Immature natural killer cell (primary cell): ENCODE results near the gene STK32B. TPM values are rescaled to one million over a fixed set of nuclear protein-coding genes. Genes with fewer than 3 reads are reported as not detected.

Experiments used
- DNase-seq, 3 donors: peaks; one replicate each; pipeline ENCODE4 v3.0.0; 2022; ENCODE audit warnings: mixed read lengths in 1 of 3
- H3K27ac Mint-ChIP-seq, 6 donors: one replicate each; pipeline ENCODE4 v1.8.0; 2020; ENCODE audit warnings: mixed read lengths in 6 of 6, mild to moderate bottlenecking in 5 of 6, inconsistent platforms in 4 of 6, moderate library complexity in 3 of 6
- H3K27me3 Mint-ChIP-seq, 3 donors: one replicate each; pipeline ENCODE4 v1.8.0; 2020 to 2021; ENCODE audit warnings: low read depth in 3 of 3, mild to moderate bottlenecking in 3 of 3, mixed read lengths in 3 of 3, moderate library complexity in 3 of 3, inconsistent platforms in 1 of 3
- H3K36me3 Mint-ChIP-seq, 3 donors: one replicate each; pipeline ENCODE4 v1.8.0; 2020; ENCODE audit warnings: mixed read lengths in 3 of 3, inconsistent platforms in 2 of 3, mild to moderate bottlenecking in 2 of 3
- H3K4me1 Mint-ChIP-seq, 2 donors: one replicate each; pipeline ENCODE4 v1.8.0; 2020; ENCODE audit warnings: inconsistent platforms in 2 of 2, mild to moderate bottlenecking in 2 of 2, mixed read lengths in 2 of 2, moderate library complexity in 1 of 2
- H3K4me3 Mint-ChIP-seq, 5 donors: one replicate each; pipeline ENCODE4 v1.8.0; 2020; ENCODE audit warnings: mild to moderate bottlenecking in 5 of 5, mixed read lengths in 5 of 5, inconsistent platforms in 3 of 5, moderate library complexity in 3 of 5
- H3K9me3 Mint-ChIP-seq, 6 donors: one replicate each; pipeline ENCODE4 v1.8.0; 2020; ENCODE audit warnings: mild to moderate bottlenecking in 6 of 6, mixed read lengths in 6 of 6, inconsistent platforms in 4 of 6, moderate library complexity in 3 of 6
- polyA plus RNA-seq, 3 donors: library from polyadenylated mRNA; unstranded; fragments of 300-500 nt; fragmentation: Illumina TruSeq; gene quantifications; one replicate each; pipeline ENCODE4 v1.2.3, GENCODE V29; 2021

STK32B gene
- polyA plus RNA-seq, 3 donors from 2014 or later = not detected

DNA sequence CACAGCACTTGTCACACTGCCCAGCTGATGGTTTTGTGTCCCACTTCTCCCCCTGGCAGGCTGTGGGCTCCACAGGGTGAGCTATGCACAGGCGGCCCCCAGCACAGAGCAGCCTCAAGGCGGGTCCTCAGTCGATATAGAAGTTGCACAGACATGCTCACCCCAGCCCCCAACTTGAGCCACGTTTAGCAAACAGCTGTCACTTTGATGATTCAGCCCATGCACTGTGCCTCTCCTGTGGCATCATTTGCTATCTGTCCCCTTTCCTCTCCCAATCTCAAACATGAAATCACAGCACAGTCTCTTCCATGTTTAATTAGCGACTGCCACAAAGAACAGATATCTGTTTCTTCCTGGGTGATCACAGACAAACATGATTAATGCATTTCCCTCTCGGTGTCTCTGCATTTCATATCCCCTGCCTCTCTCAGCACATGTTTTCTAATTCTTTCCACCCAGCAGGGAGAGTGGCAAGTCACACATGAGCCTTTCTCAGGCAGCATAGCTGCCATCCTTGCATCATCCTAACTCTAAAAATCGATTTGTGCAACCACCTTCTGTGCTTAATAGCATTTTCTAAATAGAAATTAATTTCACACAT lies 452.2 kb downstream of the STK32B start:
- peaks cover 0 to 2% (median 0%) of the 10 kb centered on the region in 6 donors for H3K9me3 Mint-ChIP-seq
- H3K27ac Mint-ChIP-seq = no peak overlapping the region
- H3K4me3 Mint-ChIP-seq = no peak overlapping the region
- peaks cover 0 to 2% (median 0%) of the 10 kb centered on the region in 3 donors for H3K27me3 Mint-ChIP-seq
- DNase-seq = no peak
- no peaks in the 10 kb centered on the region for H3K4me1 Mint-ChIP-seq
- H3K36me3 Mint-ChIP-seq = no peaks in the 10 kb centered on the region

- H3K4me1 Mint-ChIP-seq = no peaks in the 10 kb centered on the region
- DNase-seq = no peak
- peaks cover 0 to 2% (median 0%) of the 10 kb centered on the region in 3 donors for H3K27me3 Mint-ChIP-seq
- H3K36me3 Mint-ChIP-seq = no peaks in the 10 kb centered on the region
- H3K4me3 Mint-ChIP-seq = no peak overlapping the region
- peaks cover 0 to under 1% (median 0%) of the 10 kb centered on the region in 6 donors for H3K9me3 Mint-ChIP-seq
- H3K27ac Mint-ChIP-seq = no peak overlapping the region
Measured at GRCh38 chr4:5504486-5504885, 453.2 kb downstream of the STK32B start.

DNA sequence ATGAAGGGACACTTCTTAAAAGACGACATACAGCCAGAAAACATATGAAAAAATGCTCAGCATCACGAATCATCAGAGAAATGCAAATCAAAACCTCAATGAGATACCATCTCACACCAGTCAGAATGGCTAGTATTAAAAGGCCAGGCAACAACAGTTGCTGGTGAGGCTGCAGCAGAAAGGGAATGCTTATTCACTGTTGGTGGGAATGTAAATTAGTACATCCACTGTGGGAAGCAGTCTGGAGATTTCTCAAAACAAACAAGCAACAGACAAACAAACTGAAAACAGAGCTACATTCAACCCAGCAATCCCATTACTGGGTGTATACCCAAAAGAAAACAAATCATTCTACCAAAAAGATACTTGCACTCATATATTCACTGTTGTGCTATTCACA lies 459.2 kb downstream of the STK32B start:
- no peak overlapping the region for H3K27ac Mint-ChIP-seq
- no peak for DNase-seq
- H3K27me3 Mint-ChIP-seq = peaks cover 0 to 5% (median 3%) of the 10 kb centered on the region in 3 donors
- H3K4me3 Mint-ChIP-seq = no peak overlapping the region
- no peaks in the 10 kb centered on the region for H3K4me1 Mint-ChIP-seq
- H3K9me3 Mint-ChIP-seq = no peaks in the 10 kb centered on the region
- no peaks in the 10 kb centered on the region for H3K36me3 Mint-ChIP-seq

- H3K27ac Mint-ChIP-seq = no peak overlapping the region
- DNase-seq = no peak
- H3K36me3 Mint-ChIP-seq = no peaks in the 10 kb centered on the region
- H3K4me3 Mint-ChIP-seq = no peak overlapping the region
- peaks cover 0 to 7% (median 3%) of the 10 kb centered on the region in 3 donors for H3K27me3 Mint-ChIP-seq
- H3K4me1 Mint-ChIP-seq = no peaks in the 10 kb centered on the region
- H3K9me3 Mint-ChIP-seq = no peaks in the 10 kb centered on the region
Measured at GRCh38 chr4:5511791-5512190, 460.5 kb downstream of the STK32B start.

- H3K4me3 Mint-ChIP-seq = no peak overlapping the region
- no peaks in the 10 kb centered on the region for H3K4me1 Mint-ChIP-seq
- H3K27ac Mint-ChIP-seq = no peak overlapping the region
- H3K36me3 Mint-ChIP-seq = no peaks in the 10 kb centered on the region
- no peak for DNase-seq
- peaks cover 0 to 4% (median 3%) of the 10 kb centered on the region in 3 donors for H3K27me3 Mint-ChIP-seq
- peaks cover 0 to under 1% (median 0%) of the 10 kb centered on the region in 6 donors for H3K9me3 Mint-ChIP-seq
Measured at GRCh38 chr4:5515646-5516045, 464.4 kb downstream of the STK32B start.

GRCh38 chr4:5517372-5517771 lies 466.1 kb downstream of the STK32B start:
- Mint-ChIP-seq H3K4me1 (no peaks in the 10 kb centered on the region), H3K27ac (no peak overlapping the region), H3K27me3 (peaks cover 0 to 5% (median 4%) of the 10 kb centered on the region in 3 donors), H3K4me3 (no peak overlapping the region), H3K36me3 (no peaks in the 10 kb centered on the region), H3K9me3 (peaks cover 0 to 2% (median 0%) of the 10 kb centered on the region in 6 donors)
- no peak for DNase-seq

- Mint-ChIP-seq H3K27ac (no peak overlapping the region), H3K4me1 (no peaks in the 10 kb centered on the region), H3K36me3 (no peaks in the 10 kb centered on the region), H3K27me3 (peaks cover 0 to 6% (median 0%) of the 10 kb centered on the region in 3 donors), H3K4me3 (no peak overlapping the region), H3K9me3 (peaks cover 0 to 2% (median 0%) of the 10 kb centered on the region in 6 donors)
- DNase-seq = no peak
Measured at GRCh38 chr4:5524446-5525299, 473.4 kb downstream of the STK32B start.

- Mint-ChIP-seq H3K27ac (no peak overlapping the region), H3K4me3 (no peak overlapping the region), H3K9me3 (no peaks in the 10 kb centered on the region), H3K4me1 (no peaks in the 10 kb centered on the region), H3K36me3 (no peaks in the 10 kb centered on the region), H3K27me3 (peaks cover 0 to 3% (median 0%) of the 10 kb centered on the region in 3 donors)
- DNase-seq = no peak
Measured at GRCh38 chr4:5526080-5526846, 475.0 kb downstream of the STK32B start.

GRCh38 chr4:5527211-5527610 lies 475.9 kb downstream of the STK32B start:
- H3K4me3 Mint-ChIP-seq = no peak overlapping the region

GRCh38 chr4:5528031-5528436 lies 476.8 kb downstream of the STK32B start:
- peaks cover 0 to 3% (median 3%) of the 10 kb centered on the region in 3 donors for H3K27me3 Mint-ChIP-seq
- DNase-seq = no peak
- H3K9me3 Mint-ChIP-seq = no peaks in the 10 kb centered on the region
- H3K36me3 Mint-ChIP-seq = peaks cover 0 to 3% (median 0%) of the 10 kb centered on the region in 3 donors
- no peak overlapping the region for H3K4me3 Mint-ChIP-seq
- peaks cover 4% of the 10 kb centered on the region in 2 donors for H3K4me1 Mint-ChIP-seq
- H3K27ac Mint-ChIP-seq = no peak overlapping the region

More at GRCh38 chr4:5527211-5527610, 475.9 kb downstream of the STK32B start:
- H3K9me3 Mint-ChIP-seq = no peaks in the 10 kb centered on the region
- peaks cover 0 to 3% (median 0%) of the 10 kb centered on the region in 3 donors for H3K36me3 Mint-ChIP-seq
- DNase-seq = no peak
- no peak overlapping the region for H3K27ac Mint-ChIP-seq
- no peaks in the 10 kb centered on the region for H3K4me1 Mint-ChIP-seq
- peaks cover 0 to 3% (median 1%) of the 10 kb centered on the region in 3 donors for H3K27me3 Mint-ChIP-seq

DNA sequence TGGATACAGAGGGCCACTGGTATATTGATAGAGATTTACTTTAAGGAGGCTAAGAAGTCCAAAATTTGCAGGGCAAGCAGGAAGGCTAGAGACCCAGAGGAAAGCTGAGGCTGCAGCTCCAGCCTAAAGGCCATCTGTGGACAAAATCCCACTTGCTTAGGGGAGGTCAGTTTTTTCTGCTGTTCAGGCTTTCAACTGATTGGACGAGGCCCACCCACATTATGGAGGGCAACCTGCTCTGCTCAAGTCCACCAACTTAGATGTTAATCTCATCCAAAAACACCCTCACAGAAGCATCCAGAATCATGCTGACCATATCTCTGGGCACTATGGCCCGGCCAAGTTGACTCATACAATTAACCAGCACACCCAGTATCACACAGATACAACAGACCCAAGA lies 480.8 kb downstream of the STK32B start:
- no peak for DNase-seq
- Mint-ChIP-seq H3K4me3 (no peak overlapping the region), H3K27ac (no peak overlapping the region), H3K36me3 (peaks cover 0 to 3% (median 0%) of the 10 kb centered on the region in 3 donors), H3K4me1 (peaks cover 28 to 29% of the 10 kb centered on the region in 2 donors), H3K9me3 (peaks cover 0 to 5% (median 0%) of the 10 kb centered on the region in 6 donors), H3K27me3 (peaks cover 0 to 3% (median 0%) of the 10 kb centered on the region in 3 donors)

GRCh38 chr4:5539584-5539983 lies 488.3 kb downstream of the STK32B start:
- DNase-seq = no peak
- Mint-ChIP-seq H3K27me3 (peaks cover 0 to 4% (median 0%) of the 10 kb centered on the region in 3 donors), H3K36me3 (no peaks in the 10 kb centered on the region)

GRCh38 chr4:5541169-5541568 lies 489.9 kb downstream of the STK32B start:
- Mint-ChIP-seq H3K4me1 (no peaks in the 10 kb centered on the region), H3K4me3 (no peak overlapping the region), H3K36me3 (no peaks in the 10 kb centered on the region), H3K27me3 (peaks cover 0 to 4% (median 0%) of the 10 kb centered on the region in 3 donors), H3K27ac (no peak overlapping the region), H3K9me3 (no peaks in the 10 kb centered on the region)
- no peak for DNase-seq

More at GRCh38 chr4:5539584-5539983, 488.3 kb downstream of the STK32B start:
- Mint-ChIP-seq H3K9me3 (peaks cover 0 to 5% (median 0%) of the 10 kb centered on the region in 6 donors), H3K4me1 (peaks cover 8 to 10% of the 10 kb centered on the region in 2 donors), H3K4me3 (no peak overlapping the region), H3K27ac (no peak overlapping the region)
